ENCODE measurements around the gene CAMTA1.

GRCh38 chr1:6967431-6968111 is 182.3 kb downstream of the CAMTA1 start:
- TF ChIP-seq MAX (IDR thresholded peaks at IDR 0.05) (no peak), CTCF (IDR thresholded peaks at IDR 0.05; ENCODE audit: low read depth, low read length, missing input control) (no peak), REST (IDR thresholded peaks at IDR 0.05) (no peak), ATF3 (IDR thresholded peaks at IDR 0.05) (no peak)

Data from liver (tissue), 3 donors.